K562 (cell line): Measurements from ENCODE around the gene ANKRD11. TPM values are rescaled to one million over a fixed set of nuclear protein-coding genes. Genes with fewer than 3 reads are reported as not detected.

Experiments used
- ATAC-seq: fragments of 200-7000 bp; cut with Tn5 transposase; 3 replicates; pipeline ENCODE4 v1.9.1; 2020; ENCODE audit warnings: moderate library complexity
- BruUV-seq: library from RNA; stranded (reverse); fragments of 400-500 nt; replicated peaks from 2 replicates; lab custom pipeline; 2021; lab: Mats Ljungman, UMichigan
- CTCF ChIA-PET: fragments of 300-600 bp; formaldehyde crosslinking; extraction: SDS; loops from one replicate; lab custom pipeline; 2021; ENCODE audit warnings: low intra/inter-chr PET ratio; lab: Yijun Ruan, JAX
- POLR2A ChIA-PET: fragments of 300-600, 350-650 bp; sonication (Branson Sonifier 250); formaldehyde crosslinking; extraction: SDS; loops from one replicate; lab custom pipeline; 2021; ENCODE audit warnings: antibody characterized with exemption, inconsistent platforms; lab: Yijun Ruan, JAX
- DNase-seq, 4 experiments: peaks; one replicate each; pipeline versions ENCODE4 v3.0.0 to v3.0.0-alpha.2; 2011 to 2018; ENCODE audit warnings: low spot score in 3 of 4, mixed read lengths in 3 of 4; ENCODE audit errors: extremely low read depth in 1 of 4
- FAIRE-seq: peaks from 2 replicates; lab custom pipeline; 2011; peaks lifted over from hg19 to GRCh38; lab: Jason Lieb, UNC
- H2AFZ ChIP-seq: 2 replicates; pipeline ENCODE4 v1.6.0; 2011; ENCODE audit warnings: low read depth, low read length, control low read depth, inconsistent platforms
- H3K27ac ChIP-seq: fragments of 200-600 bp; 3 replicates; pipeline ENCODE4 v1.8.0; 2011; ENCODE audit warnings: low read depth, mild to moderate bottlenecking, control low read depth, inconsistent platforms, low read length, moderate library complexity, mixed read lengths; ENCODE audit errors: extremely low read depth
- H3K27me3 ChIP-seq, 2 experiments: fragments of 300-600 bp in 1 of 2; 2 replicates in 1 of 2; 3 replicates in 1 of 2; pipeline versions ENCODE4 v1.6.0 to v1.8.0; 2011; ENCODE audit warnings: inconsistent platforms in 2 of 2, low read length in 2 of 2, mild to moderate bottlenecking in 1 of 2, mixed read lengths in 1 of 2, moderate library complexity in 1 of 2; ENCODE audit not compliant: control insufficient read depth in 2 of 2, insufficient read depth in 2 of 2
- H3K36me3 ChIP-seq: fragments of 300-600 bp; 3 replicates; pipeline ENCODE4 v1.8.0; 2011; ENCODE audit warnings: mild to moderate bottlenecking, low read length, inconsistent platforms; ENCODE audit not compliant: control insufficient read depth, insufficient read depth
- H3K4me1 ChIP-seq, 2 experiments: fragments of 200-600 bp in 1 of 2; replicated peaks in 1 of 2; 2 replicates in 1 of 2; 3 replicates in 1 of 2; pipeline versions ENCODE4 v1.5.1 to v1.8.0; 2011; ENCODE audit warnings: inconsistent platforms in 2 of 2, low read length in 2 of 2, mild to moderate bottlenecking in 1 of 2, mixed read lengths in 1 of 2, moderate library complexity in 1 of 2; ENCODE audit not compliant: control insufficient read depth in 2 of 2, insufficient read depth in 2 of 2
- H3K4me2 ChIP-seq: 2 replicates; pipeline ENCODE4 v1.6.1; 2011; ENCODE audit warnings: low read length, control low read depth, inconsistent platforms, mixed read lengths; ENCODE audit not compliant: insufficient read depth
- H3K4me3 ChIP-seq: fragments of 200-600 bp; sonication (generic), shearing (Covaris generic); 2 replicates; pipeline ENCODE4 v1.5.1; 2016; ENCODE audit warnings: control low read depth, inconsistent platforms
- H3K79me2 ChIP-seq: fragments of 200-600 bp; 3 replicates; pipeline ENCODE4 v1.8.0; 2011; ENCODE audit warnings: low read length, inconsistent platforms; ENCODE audit not compliant: control insufficient read depth, insufficient read depth
- H3K9ac ChIP-seq, 2 experiments: 2 replicates each; pipeline versions ENCODE4 v1.6.0 to v1.6.1; 2011; ENCODE audit warnings: low read depth in 2 of 2, low read length in 2 of 2, control low read depth in 1 of 2, inconsistent platforms in 1 of 2, mild to moderate bottlenecking in 1 of 2, mixed read lengths in 1 of 2; ENCODE audit not compliant: insufficient read depth in 1 of 2
- H3K9me1 ChIP-seq: one replicate; pipeline ENCODE4 v1.6.0; 2011; ENCODE audit warnings: inconsistent platforms, mild to moderate bottlenecking, low read length, moderate library complexity; ENCODE audit not compliant: control insufficient read depth, insufficient read depth
- H3K9me3 ChIP-seq: replicated peaks from 2 replicates; pipeline ENCODE4 v1.5.1; 2011; ENCODE audit warnings: low read depth, low read length, inconsistent platforms; ENCODE audit not compliant: control insufficient read depth, insufficient read depth
- H4K20me1 ChIP-seq: replicated peaks from 2 replicates; pipeline ENCODE4 v1.6.1; 2011; ENCODE audit warnings: low read length, inconsistent platforms, mixed read lengths; ENCODE audit not compliant: control insufficient read depth, insufficient read depth
- POLR2G ChIP-seq: fragments of 200-400 bp; formaldehyde crosslinking; IDR thresholded peaks from 2 replicates; pipeline ENCODE4 v1.6.1; 2017; ENCODE audit warnings: low read depth, mild to moderate bottlenecking, antibody characterized with exemption, low read length, moderate library complexity
- RBM22 ChIP-seq: fragments of 200-400 bp; formaldehyde crosslinking; IDR thresholded peaks from 2 replicates; pipeline ENCODE4 v1.6.1; 2018; ENCODE audit warnings: low read length, low read depth; ENCODE audit not compliant: poor library complexity, severe bottlenecking
- SMARCA5 ChIP-seq: fragments of 450-650 bp; IDR thresholded peaks from 2 replicates; pipeline ENCODE4 v1.6.1; 2016
- TCF7L2 ChIP-seq: fragments of 150-350 bp; IDR thresholded peaks from 2 replicates; pipeline ENCODE4 v1.6.1; 2016; ENCODE audit warnings: low read depth, mild to moderate bottlenecking, low read length, moderate library complexity
- WGBS: fragments of 100-300 bp; shearing (Covaris generic); methylation state at CpG from one replicate; pipeline ENCODE4 v1.1.6; 2016; ENCODE audit warnings: low coverage, mixed read lengths; ENCODE audit not compliant: insufficient coverage; ENCODE audit errors: missing lambda C conversion rate; 5-methylcytosine and 5-hydroxymethylcytosine counted together
- in situ Hi-C: fragments of 300-500 bp; cut with MboI; formaldehyde crosslinking; loops from 4 replicates; pipeline ENCODE4 v1.15.0; 2018; ENCODE audit warnings: inconsistent platforms, mixed read lengths
- intact Hi-C: fragments of 100-400 bp; cut with micrococcal nuclease; formaldehyde crosslinking; loops from 2 replicates; pipeline ENCODE4 v1.14.2; 2022
- polyA plus RNA-seq, 8 experiments: library from polyadenylated mRNA; depleted of rRNA in 4 of 8; stranded (reverse) in 5 of 8; unstranded in 3 of 8; fragments of >200 nt; fragmentation: Nextera tagmentation in 2 of 8; fragmentation: Illumina TruSeq in 1 of 8; extraction: Ambion mirVana in 2 of 8; extraction: Trizol in 1 of 8; gene quantifications; 2 replicates each; pipeline versions ENCODE4 v1.2.1 to v1.2.3, GENCODE V29; 2011 to 2014; ENCODE audit warnings: inconsistent platforms in 1 of 8, missing spikeins in 1 of 8
- total RNA-seq, 7 experiments: library from RNA; depleted of rRNA in 6 of 7; stranded (reverse); fragments of >200 nt in 6 of 7; fragmentation: Illumina TruSeq in 2 of 7; extraction: Trizol in 2 of 7; gene quantifications; 2 replicates each; pipeline versions ENCODE4 v1.2.1 to v1.2.3, GENCODE V29; 2011 to 2021; ENCODE audit warnings: low replicate concordance in 1 of 7

The ANKRD11 gene
- total and polyA plus RNA-seq, 9 of the 15 experiments (the other 6 are each of a cell fraction or from before 2014, with no cell fraction given) = 4.7 to 126 (median 31.7) TPM

DNA sequence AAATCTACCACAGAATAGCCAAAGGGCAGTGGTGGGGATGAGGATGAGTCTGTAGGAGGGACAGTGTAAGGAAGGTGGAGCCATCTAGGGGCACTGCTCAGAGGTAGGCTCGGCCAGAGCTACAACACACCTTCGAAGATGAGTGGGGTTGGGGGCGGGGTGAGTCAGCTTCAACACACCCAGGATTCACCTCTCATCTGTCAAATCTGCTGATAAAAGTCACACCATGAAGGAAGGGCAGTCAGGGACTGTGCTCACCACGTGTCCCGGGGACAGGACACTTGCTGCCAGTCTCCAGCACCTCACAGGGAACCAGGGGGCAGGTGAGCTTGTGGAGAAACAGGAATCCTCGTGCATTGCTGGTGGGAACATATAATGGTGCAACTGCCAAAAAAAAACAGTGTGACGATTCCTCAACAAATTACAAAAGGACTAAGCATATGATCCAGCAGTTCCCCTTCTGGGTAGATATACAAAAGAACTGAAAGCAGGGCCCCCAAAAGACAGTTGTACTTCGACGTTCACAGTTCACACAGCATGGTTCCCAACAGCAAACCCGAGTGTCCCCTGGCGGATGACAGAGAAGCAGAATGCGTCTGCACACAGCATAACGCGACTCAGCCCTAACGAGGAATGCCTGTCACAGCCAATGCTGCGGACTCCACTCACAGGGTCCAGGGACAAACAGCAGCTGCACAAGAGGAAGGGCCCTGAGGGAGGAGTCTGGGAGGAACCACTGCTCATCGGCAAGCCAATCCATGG lies 133.1 kb downstream of the ANKRD11 start (continued):
- TF ChIP-seq TCF7L2 = no peak

DNA sequence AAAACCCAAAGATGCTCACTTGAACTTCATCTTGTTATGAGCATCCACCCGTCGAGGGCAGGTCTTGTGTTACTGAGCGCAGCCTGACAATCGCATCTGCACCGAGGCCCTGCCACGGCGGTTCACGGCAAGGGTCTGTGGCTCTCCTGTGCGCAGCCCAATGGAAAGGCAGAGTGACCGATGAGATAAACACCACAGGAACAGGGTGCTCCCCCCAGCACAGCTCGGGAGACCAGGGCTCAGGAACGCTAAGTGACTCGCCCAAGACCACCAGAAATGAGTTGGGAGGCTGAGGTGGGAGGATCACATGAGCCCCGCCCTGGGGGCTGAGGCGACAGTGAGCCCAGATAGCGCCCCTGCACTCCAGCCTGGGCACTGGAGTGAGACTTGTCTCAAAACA lies 134.7 kb downstream of the ANKRD11 start:
- intact Hi-C loops (no loop called here), in situ Hi-C loops (no loop called here)
- 85% methylated on average over 16 of the region's 16 CpGs for WGBS
- TF ChIP-seq RBM22 (peak; percentile 83), SMARCA5 (no peak), POLR2G (0 out of 2 replicates have a peak, but pooled peaks have one; percentile 38)
- H3K4me2 ChIP-seq = no peak overlapping the region
- no peak overlapping the region for H3K27ac ChIP-seq
- CTCF ChIA-PET = no interaction called here
- no TSS peak for BruUV-seq
- DNase-seq (no peak), FAIRE-seq (no peak), ATAC-seq (no peak)
- no peak overlapping the region for H2AFZ ChIP-seq
- H4K20me1 ChIP-seq = peaks cover 93% of the 10 kb centered on the region
- no peak overlapping the region for H3K4me3 ChIP-seq
- peaks cover 96% of the 10 kb centered on the region for H3K79me2 ChIP-seq
- H3K36me3 ChIP-seq = peaks cover 63% of the 10 kb centered on the region; the same call in 2 of the 3 replicates
- no peak overlapping the region for H3K9ac ChIP-seq
- POLR2A ChIA-PET = interaction anchor here (1.1 kb wide), 1 partner anchor 9 kb away, joined by 4 read pairs; no protein-coding TSS in a partner anchor
- no peaks in the 10 kb centered on the region for H3K27me3 ChIP-seq
- peaks cover 34% of the 10 kb centered on the region for H3K9me1 ChIP-seq
- no peaks in the 10 kb centered on the region for H3K9me3 ChIP-seq
- peaks cover 43 to 54% of the 10 kb centered on the region in 2 experiments for H3K4me1 ChIP-seq
